ENCODE data around the gene SLC26A8. TPM values are rescaled to one million over a fixed set of nuclear protein-coding genes. Genes with fewer than 3 reads are reported as not detected.
"Not testable (repeated sequence)": the region's sequence is repeated elsewhere in the genome, so short reads cannot be mapped to it uniquely, and the experiment has no call there.

SLC26A8 gene
- polyA plus RNA-seq, 1 donor from 2014 or later: not detected

GRCh38 chr6:36033935-36034334, 9.5 kb upstream of the SLC26A8 start:
- Histone ChIP-seq H3K9ac (ENCODE audit: low read length) (no peak overlapping the region), H3F3A (ENCODE audit: insufficient read depth, low read length, poor library complexity, severe bottlenecking) (no peaks in the 10 kb centered on the region), H3K79me2 (replicated peaks; ENCODE audit: insufficient read depth, low read length) (peaks cover 82% of the 10 kb centered on the region), H3K9me3 (ENCODE audit: low read length) (no peaks in the 10 kb centered on the region), H3K4me3 (ENCODE audit: low read length) (no peak overlapping the region), H2AFZ (ENCODE audit: low read depth, low read length) (no peak overlapping the region), H4K20me1 (ENCODE audit: insufficient read depth) (no peaks in the 10 kb centered on the region), H3K4me2 (ENCODE audit: low read length) (no peak overlapping the region), H3K36me3 (ENCODE audit: insufficient read depth, low read length) (no peaks in the 10 kb centered on the region), H3K9me2 (ENCODE audit: insufficient read depth, low read length) (no peaks in the 10 kb centered on the region), H3K27me3 (ENCODE audit: insufficient read depth, low read depth, low read length) (no peaks in the 10 kb centered on the region), H3K27ac (ENCODE audit: low read length) (no peak overlapping the region)
- no peak for TF ChIP-seq SMC3 (conservative IDR thresholded peaks at IDR 0.05; ENCODE audit: poor library complexity)
- TF ChIP-seq RAD21 (conservative IDR thresholded peaks at IDR 0.05): no peak
- TF ChIP-seq TAF1 (IDR thresholded peaks at IDR 0.05; ENCODE audit: low read depth): no peak
- TF ChIP-seq CTCF (IDR thresholded peaks at IDR 0.05; ENCODE audit: poor library complexity, severe bottlenecking): no peak
- no peak for TF ChIP-seq POLR2AphosphoS5 (IDR thresholded peaks at IDR 0.05)
- TF ChIP-seq EP300 (conservative IDR thresholded peaks at IDR 0.05; ENCODE audit: poor library complexity, severe bottlenecking): no peak
- TF ChIP-seq EZH2 (IDR thresholded peaks at IDR 0.05; ENCODE audit: borderline replicate concordance, insufficient read depth, low read length, poor library complexity, severe bottlenecking): no peak

- H3K9me3 ChIP-seq (ENCODE audit: low read length); H4K20me1 ChIP-seq (ENCODE audit: insufficient read depth): not testable (repeated sequence)
- H3K79me2 ChIP-seq (replicated peaks; ENCODE audit: insufficient read depth, low read length): peaks cover 86% of the 10 kb centered on the region
Observed at GRCh38 chr6:36033144-36033543, 8.7 kb upstream of the SLC26A8 start.

GRCh38 chr6:36032261-36032660, 7.8 kb upstream of the SLC26A8 start:
- Histone ChIP-seq H3K4me2 (ENCODE audit: low read length) (no peak overlapping the region), H3F3A (ENCODE audit: insufficient read depth, low read length, poor library complexity, severe bottlenecking) (no peaks in the 10 kb centered on the region), H2AFZ (ENCODE audit: low read depth, low read length) (no peak overlapping the region), H3K36me3 (ENCODE audit: insufficient read depth, low read length) (no peaks in the 10 kb centered on the region), H3K79me2 (replicated peaks; ENCODE audit: insufficient read depth, low read length) (peaks cover 79% of the 10 kb centered on the region), H3K9me3 (ENCODE audit: low read length) (no peaks in the 10 kb centered on the region), H3K27me3 (ENCODE audit: insufficient read depth, low read depth, low read length) (no peaks in the 10 kb centered on the region), H4K20me1 (ENCODE audit: insufficient read depth) (no peaks in the 10 kb centered on the region), H3K9me2 (ENCODE audit: insufficient read depth, low read length) (no peaks in the 10 kb centered on the region), H3K9ac (ENCODE audit: low read length) (no peak overlapping the region), H3K4me3 (ENCODE audit: low read length) (no peak overlapping the region), H3K27ac (ENCODE audit: low read length) (no peak overlapping the region)
- TF ChIP-seq CTCF (IDR thresholded peaks at IDR 0.05; ENCODE audit: poor library complexity, severe bottlenecking) (no peak), SMC3 (conservative IDR thresholded peaks at IDR 0.05; ENCODE audit: poor library complexity) (no peak), POLR2AphosphoS5 (IDR thresholded peaks at IDR 0.05) (no peak), REST (IDR thresholded peaks at IDR 0.05; ENCODE audit: borderline replicate concordance) (no peak)

More at GRCh38 chr6:36033144-36033543, 8.7 kb upstream of the SLC26A8 start:
- H3K9ac ChIP-seq (ENCODE audit: low read length); H3K9me2 ChIP-seq (ENCODE audit: insufficient read depth, low read length); H3K27me3 ChIP-seq (ENCODE audit: insufficient read depth, low read depth, low read length); H2AFZ ChIP-seq (ENCODE audit: low read depth, low read length); H3K4me2 ChIP-seq (ENCODE audit: low read length); H3K27ac ChIP-seq (ENCODE audit: low read length); H3F3A ChIP-seq (ENCODE audit: insufficient read depth, low read length, poor library complexity, severe bottlenecking); H3K36me3 ChIP-seq (ENCODE audit: insufficient read depth, low read length); H3K4me3 ChIP-seq (ENCODE audit: low read length): not testable (repeated sequence)
